HepG2 (cell line): ENCODE measurements around the gene ASAP2. TPM values are rescaled to one million over a fixed set of nuclear protein-coding genes. Genes with fewer than 3 reads are reported as not detected.
A peak's percentile ranks its signal among the peaks of the same experiment; 100 is the strongest.

ENCODE experiments used
- ATAC-seq: fragments of 200-7000 bp; cut with Tn5 transposase; 3 replicates; pipeline ENCODE4 v1.9.1; 2020; ENCODE audit warnings: mild to moderate bottlenecking, moderate library complexity
- BruUV-seq: library from RNA; stranded (reverse); fragments of 400-500 nt; replicated peaks from 2 replicates; lab custom pipeline; 2021; lab: Mats Ljungman, UMichigan
- CTCF ChIA-PET: fragments of 300-600 bp; formaldehyde crosslinking; extraction: SDS; loops from one replicate; lab custom pipeline; 2021; ENCODE audit warnings: low total read pairs, inconsistent platforms, low intra/inter-chr PET ratio; lab: Yijun Ruan, JAX
- POLR2A ChIA-PET: fragments of 350-600 bp; sonication (Branson Sonifier 250); formaldehyde crosslinking; loops from one replicate; lab custom pipeline; 2020; ENCODE audit warnings: antibody characterized with exemption, inconsistent platforms; lab: Yijun Ruan, JAX
- DNase-seq: peaks from one replicate; pipeline ENCODE4 v3.0.0-alpha.2; 2015; ENCODE audit warnings: low spot score
- FAIRE-seq: peaks from 3 replicates; lab custom pipeline; 2011; peaks lifted over from hg19 to GRCh38; lab: Jason Lieb, UNC
- H2AFZ ChIP-seq: one replicate; pipeline ENCODE4 v1.6.1; 2011; ENCODE audit warnings: low read length, inconsistent platforms
- H3K27ac ChIP-seq: fragments of 300-600 bp; 3 replicates; pipeline ENCODE4 v1.8.0; 2011; ENCODE audit warnings: mixed run types, mild to moderate bottlenecking, mixed read lengths, low read length, inconsistent platforms; ENCODE audit not compliant: insufficient read depth; ENCODE audit errors: extremely low read length
- H3K27me3 ChIP-seq, 2 experiments: fragments of 200-600 bp in 1 of 2; 2 replicates in 1 of 2; 3 replicates in 1 of 2; pipeline versions ENCODE4 v1.6.0 to v1.8.0; 2011; ENCODE audit warnings: low read length in 2 of 2, mild to moderate bottlenecking in 2 of 2, moderate library complexity in 2 of 2, inconsistent platforms in 1 of 2; ENCODE audit not compliant: insufficient read depth in 2 of 2, control insufficient read depth in 1 of 2
- H3K36me3 ChIP-seq, 2 experiments: fragments of 200-600 bp in 1 of 2; replicated peaks in 1 of 2; 2 replicates in 1 of 2; 3 replicates in 1 of 2; pipeline versions ENCODE4 v1.5.1 to v1.8.0; 2011; ENCODE audit warnings: low read length in 2 of 2, inconsistent platforms in 1 of 2; ENCODE audit not compliant: insufficient read depth in 2 of 2, control insufficient read depth in 1 of 2
- H3K4me1 ChIP-seq: 2 replicates; pipeline ENCODE4 v1.5.1; 2012; ENCODE audit warnings: low read length, inconsistent platforms; ENCODE audit not compliant: insufficient read depth
- H3K4me2 ChIP-seq: 2 replicates; pipeline ENCODE4 v1.6.0; 2011; ENCODE audit warnings: low read depth, low read length, inconsistent platforms
- H3K4me3 ChIP-seq, 3 experiments: fragments of 200-600 bp in 1 of 3; sonication (generic), shearing (Covaris generic) in 1 of 3; replicated peaks in 1 of 3; 2 replicates each; pipeline ENCODE4 v1.5.1; 2011 to 2016; ENCODE audit warnings: low read length in 3 of 3, inconsistent platforms in 2 of 3, low read depth in 2 of 3, mild to moderate bottlenecking in 2 of 3, control low read depth in 1 of 3, mixed read lengths in 1 of 3; ENCODE audit not compliant: insufficient read depth in 1 of 3
- H3K79me2 ChIP-seq: one replicate; pipeline ENCODE4 v1.6.1; 2011; ENCODE audit warnings: low read length, inconsistent platforms; ENCODE audit not compliant: insufficient read depth
- H3K9ac ChIP-seq: 2 replicates; pipeline ENCODE4 v1.6.0; 2011; ENCODE audit warnings: mild to moderate bottlenecking, low read depth, low read length, inconsistent platforms; ENCODE audit not compliant: insufficient read depth
- H3K9me3 ChIP-seq: 2 replicates; pipeline ENCODE4 v1.5.1; 2012; ENCODE audit warnings: mild to moderate bottlenecking, low read length
- H4K20me1 ChIP-seq: 2 replicates; pipeline ENCODE4 v1.6.0; 2011; ENCODE audit warnings: inconsistent platforms, mild to moderate bottlenecking, low read length, moderate library complexity; ENCODE audit not compliant: insufficient read depth
- CEBPB ChIP-seq: IDR thresholded peaks from 2 replicates; pipeline ENCODE4 v1.6.1; 2011; ENCODE audit warnings: low read depth, low read length, improper control_type of control experiment, borderline replicate concordance
- GATA4 ChIP-seq: sonication (generic); IDR thresholded peaks from 2 replicates; pipeline ENCODE4 v1.6.1; 2016; ENCODE audit warnings: antibody characterized with exemption, low read depth, borderline replicate concordance
- PRDM10 ChIP-seq: sonication (generic); formaldehyde crosslinking; IDR thresholded peaks from 2 replicates; pipeline ENCODE4 v1.4.0; 2020; ENCODE audit warnings: low read depth, missing genetic modification reagents
- WGBS: methylation state at CpG from one replicate; pipeline ENCODE4 v1.1.6; 2017; ENCODE audit warnings: low lambda C conversion rate; 5-methylcytosine and 5-hydroxymethylcytosine counted together
- in situ Hi-C: cut with HindIII; loops from 2 replicates; pipeline ENCODE4 v1.10.0; 2017; ENCODE audit warnings: low pct_unique_long_range_greater_than_20kb; ENCODE audit not compliant: extremely low pct_ligation_motif_present
- intact Hi-C: fragments of 100-400 bp; cut with micrococcal nuclease; formaldehyde crosslinking; loops from one replicate; pipeline ENCODE4 v1.10.0; 2022; ENCODE audit not compliant: unreplicated experiment
- polyA plus RNA-seq, 8 experiments: library from polyadenylated mRNA; depleted of rRNA in 3 of 8; stranded (reverse) in 7 of 8; unstranded in 1 of 8; fragments of >200 nt; fragmentation: Illumina TruSeq in 4 of 8; extraction: Trizol in 4 of 8; gene quantifications; 2 replicates each; pipeline versions ENCODE4 v1.2.1 to v1.2.3, GENCODE V29; 2011 to 2016; ENCODE audit warnings: low read depth in 4 of 8, missing spikeins in 1 of 8, mixed read lengths in 1 of 8; ENCODE audit not compliant: insufficient read depth in 1 of 8
- total RNA-seq, 5 experiments: library from RNA; depleted of rRNA; stranded (reverse); fragments of >200 nt; fragmentation: Illumina TruSeq; extraction: Trizol; gene quantifications; 2 replicates each; pipeline ENCODE4 v1.2.3, GENCODE V29; 2016; ENCODE audit warnings: low read depth in 1 of 5

The ASAP2 gene
- total and polyA plus RNA-seq, 2 of the 13 experiments (the other 11 are each of a cell fraction or from before 2014, with no cell fraction given) = 7.3 to 22.3 TPM

GRCh38 chr2:9212661-9213411 is 6.2 kb downstream of the ASAP2 start:
- peaks cover 44% of the 10 kb centered on the region for H3K4me1 ChIP-seq
- peaks cover 13% of the 10 kb centered on the region for H4K20me1 ChIP-seq
- in situ Hi-C loops = no loop called here
- ChIA-PET POLR2A (interaction anchor here (2.9 kb wide), 1 partner anchor 22 kb away, joined by 13 read pairs; no protein-coding TSS in a partner anchor), CTCF (no interaction called here)
- BruUV-seq = no TSS peak
- H3K36me3 ChIP-seq = peaks cover 0 to 6% of the 10 kb centered on the region in 2 experiments; a peak in 3 of 5 replicates
- no peak overlapping the region for H3K4me2 ChIP-seq
- H3K27ac ChIP-seq = no peak overlapping the region
- no peak overlapping the region for H2AFZ ChIP-seq
- intact Hi-C loops = no loop called here
- ATAC-seq = no peak
- no peak for DNase-seq
- no peak overlapping the region for H3K9ac ChIP-seq
- H3K27me3 ChIP-seq = no peaks in the 10 kb centered on the region; a peak in 1 of 5 replicates
- FAIRE-seq = no peak
- H3K9me3 ChIP-seq = no peaks in the 10 kb centered on the region
- peaks cover 51% of the 10 kb centered on the region for H3K79me2 ChIP-seq
- H3K4me3 ChIP-seq = no peak overlapping the region
- 94% methylated on average over 19 of the region's 19 CpGs for WGBS
- TF ChIP-seq PRDM10 (CRISPR knock-in tag) (no peak), CEBPB (0 out of 2 replicates have a peak, but pooled peaks have one; percentile 24), GATA4 (no peak)
- TF ChIP-seq, all 625 proteins: peak for 1
